ENCODE results near the gene FBXW12.

The FBXW12 gene

GRCh38 chr3:48422272-48422671 is 50.3 kb downstream of the FBXW12 start:
- no peak for DNase-seq (ENCODE audit: low read depth)

- DNase-seq (ENCODE audit: low read depth): no peak
These were observed 50.7 kb downstream of the FBXW12 start for GRCh38 chr3:48422681-48423080.

- DNase-seq (ENCODE audit: low read depth): no peak
These were observed 51.3 kb downstream of the FBXW12 start for GRCh38 chr3:48423241-48423882.

- DNase-seq (ENCODE audit: low read depth): no peak
These were observed 52.1 kb downstream of the FBXW12 start for GRCh38 chr3:48423883-48424695.

GRCh38 chr3:48425281-48425812 is 53.3 kb downstream of the FBXW12 start:
- DNase-seq (ENCODE audit: low read depth): no peak

GRCh38 chr3:48426401-48426909 is 54.4 kb downstream of the FBXW12 start:
- DNase-seq (ENCODE audit: low read depth): no peak

GRCh38 chr3:48426944-48427629 is 55.1 kb downstream of the FBXW12 start:
- DNase-seq (ENCODE audit: low read depth): no peak

- no peak for DNase-seq (ENCODE audit: low read depth)
These were observed 55.6 kb downstream of the FBXW12 start for GRCh38 chr3:48427630-48427962.

- no peak for DNase-seq (ENCODE audit: low read depth)
These were observed 56.1 kb downstream of the FBXW12 start for GRCh38 chr3:48428088-48428571.

- no peak for DNase-seq (ENCODE audit: low read depth)
These were observed 56.7 kb downstream of the FBXW12 start for GRCh38 chr3:48428572-48429316.

- no peak for DNase-seq (ENCODE audit: low read depth)
These were observed 57.4 kb downstream of the FBXW12 start for GRCh38 chr3:48429317-48429959.

GRCh38 chr3:48429960-48430707 is 58.1 kb downstream of the FBXW12 start, which contains the start of gene PLXNB1:
PLXNB1 (minus strand) TSS chr3:48430086; CDS start chr3:48424611, 5,475 bp downstream.
- DNase-seq (ENCODE audit: low read depth): no peak

GRCh38 chr3:48430708-48431101 is 58.7 kb downstream of the FBXW12 start:
- no peak for DNase-seq (ENCODE audit: low read depth)

- no peak for DNase-seq (ENCODE audit: low read depth)
These were observed 59.4 kb downstream of the FBXW12 start for GRCh38 chr3:48431224-48432029.

GRCh38 chr3:48432411-48433371 is 60.7 kb downstream of the FBXW12 start:
- DNase-seq (ENCODE audit: low read depth): no peak

GRCh38 chr3:48433472-48434118 is 61.6 kb downstream of the FBXW12 start:
- DNase-seq (ENCODE audit: low read depth): peak; percentile 56

GRCh38 chr3:48434591-48435222 is 62.7 kb downstream of the FBXW12 start:
- DNase-seq (ENCODE audit: low read depth): no peak
